Effector memory CD4-positive, alpha-beta T cell (primary cell): ENCODE data around the gene HSPB6.
A peak's percentile ranks its signal among the peaks of the same experiment; 100 is the strongest.
"Not testable (repeated sequence)": the region's sequence is repeated elsewhere in the genome, so short reads cannot be mapped to it uniquely, and the experiment has no call there.

ENCODE experiments used
- DNase-seq, 3 donors: peaks; one replicate each; pipeline ENCODE4 v3.0.0-alpha.2; 2020
- H3K27ac ChIP-seq: 2 replicates; pipeline ENCODE4 v1.7.0; 2013; ENCODE audit warnings: mild to moderate bottlenecking, low read length, moderate library complexity; ENCODE audit not compliant: insufficient read depth, poor library complexity, severe bottlenecking
- H3K27me3 ChIP-seq: replicated peaks from 2 replicates; pipeline ENCODE4 v1.7.0; 2013; ENCODE audit warnings: mild to moderate bottlenecking, low read length; ENCODE audit not compliant: insufficient read depth, control insufficient read depth, poor library complexity, severe bottlenecking
- H3K36me3 ChIP-seq: 2 replicates; pipeline ENCODE4 v1.7.0; 2013; ENCODE audit warnings: mild to moderate bottlenecking, low read length, moderate library complexity; ENCODE audit not compliant: control insufficient read depth, insufficient read depth
- H3K4me1 ChIP-seq: 2 replicates; pipeline ENCODE4 v1.7.0; 2013; ENCODE audit warnings: low read length, mild to moderate bottlenecking; ENCODE audit not compliant: control insufficient read depth, insufficient read depth, poor library complexity, severe bottlenecking
- H3K4me3 ChIP-seq: 2 replicates; pipeline ENCODE4 v1.7.0; 2013; ENCODE audit warnings: low read length, low read depth, mild to moderate bottlenecking; ENCODE audit not compliant: insufficient read depth, poor library complexity, severe bottlenecking
- H3K9me3 ChIP-seq: 2 replicates; pipeline ENCODE4 v1.7.0; 2013; ENCODE audit warnings: mild to moderate bottlenecking, low read length, moderate library complexity; ENCODE audit not compliant: control insufficient read depth

The HSPB6 gene

GRCh38 chr19:35777086-35777841, 20.4 kb upstream of the HSPB6 start:
- Histone ChIP-seq H3K27me3 (no peaks in the 10 kb centered on the region), H3K36me3 (no peaks in the 10 kb centered on the region), H3K9me3 (no peaks in the 10 kb centered on the region), H3K27ac (no peak overlapping the region), H3K4me1 (peaks cover 17% of the 10 kb centered on the region), H3K4me3 (no peak overlapping the region)
- no peak for DNase-seq

- Histone ChIP-seq H3K4me1 (peaks cover 17% of the 10 kb centered on the region), H3K27ac (no peak overlapping the region), H3K27me3 (no peaks in the 10 kb centered on the region), H3K9me3 (no peaks in the 10 kb centered on the region), H3K4me3 (peak overlapping the region; percentile 59), H3K36me3 (no peaks in the 10 kb centered on the region)
- DNase-seq, result no peak
Observed at GRCh38 chr19:35776102-35776788, 19.4 kb upstream of the HSPB6 start.

- H3K4me3 ChIP-seq, result peak within 1 kb of the TSS; percentile 59
- H3K9me3 ChIP-seq, result no peaks in the 10 kb centered on the region
- no peak within 1 kb of the TSS for H3K27ac ChIP-seq
- H3K36me3 ChIP-seq, result no peaks in the 10 kb centered on the region
- peaks cover 17% of the 10 kb centered on the region for H3K4me1 ChIP-seq
- DNase-seq, result peak; percentile 97 to 99 (median 97)
- no peaks in the 10 kb centered on the region for H3K27me3 ChIP-seq
Observed at GRCh38 chr19:35775298-35776101, 18.7 kb upstream of the HSPB6 start, which contains the start of gene ARHGAP33. Gene ARHGAP33 (plus strand): TSS chr19:35775564. CDS start chr19:35775659, 95 bp downstream.

- Histone ChIP-seq H3K36me3 (no peaks in the 10 kb centered on the region), H3K9me3 (no peaks in the 10 kb centered on the region), H3K27me3 (no peaks in the 10 kb centered on the region), H3K27ac (no peak overlapping the region), H3K4me3 (peak overlapping the region; percentile 50), H3K4me1 (peaks cover 17% of the 10 kb centered on the region)
- no peak for DNase-seq
Observed at GRCh38 chr19:35775046-35775297, 18.1 kb upstream of the HSPB6 start.

GRCh38 chr19:35774274-35775045, 17.6 kb upstream of the HSPB6 start:
- no peak for DNase-seq
- H3K4me1 ChIP-seq, result peaks cover 17% of the 10 kb centered on the region
- H3K9me3 ChIP-seq, result no peaks in the 10 kb centered on the region
- no peaks in the 10 kb centered on the region for H3K36me3 ChIP-seq
- no peak overlapping the region for H3K27ac ChIP-seq
- H3K4me3 ChIP-seq, result peak overlapping the region; percentile 50
- H3K27me3 ChIP-seq, result no peaks in the 10 kb centered on the region

- no peaks in the 10 kb centered on the region for H3K9me3 ChIP-seq
- DNase-seq, result no peak
- H3K27me3 ChIP-seq, result no peaks in the 10 kb centered on the region
- peaks cover 17% of the 10 kb centered on the region for H3K4me1 ChIP-seq
- H3K27ac ChIP-seq, result no peak overlapping the region
- no peak overlapping the region for H3K4me3 ChIP-seq
- H3K36me3 ChIP-seq, result peaks cover 8% of the 10 kb centered on the region
Observed at GRCh38 chr19:35773020-35773806, 16.4 kb upstream of the HSPB6 start.

- peaks cover 17% of the 10 kb centered on the region for H3K4me1 ChIP-seq
- not testable (repeated sequence) for H3K27me3 ChIP-seq, H3K4me3 ChIP-seq, H3K9me3 ChIP-seq, H3K27ac ChIP-seq, DNase-seq
- peaks cover 12% of the 10 kb centered on the region for H3K36me3 ChIP-seq
Observed at GRCh38 chr19:35772362-35772761, 15.5 kb upstream of the HSPB6 start.

- Histone ChIP-seq H3K27me3 (no peaks in the 10 kb centered on the region), H3K4me1 (no peaks in the 10 kb centered on the region), H3K4me3 (no peak overlapping the region), H3K36me3 (peaks cover 30% of the 10 kb centered on the region), H3K27ac (no peak overlapping the region), H3K9me3 (no peaks in the 10 kb centered on the region)
- no peak for DNase-seq
Observed at GRCh38 chr19:35768082-35768421, 11.2 kb upstream of the HSPB6 start.
